Fibroblast of skin of left biceps (primary cell): ENCODE results near the gene IL18BP.

Experiments used
- DNase-seq, 2 experiments: peaks; one replicate each; pipeline ENCODE4 v3.0.0-alpha.2; 2013; ENCODE audit warnings: low read depth in 2 of 2

IL18BP gene

DNA sequence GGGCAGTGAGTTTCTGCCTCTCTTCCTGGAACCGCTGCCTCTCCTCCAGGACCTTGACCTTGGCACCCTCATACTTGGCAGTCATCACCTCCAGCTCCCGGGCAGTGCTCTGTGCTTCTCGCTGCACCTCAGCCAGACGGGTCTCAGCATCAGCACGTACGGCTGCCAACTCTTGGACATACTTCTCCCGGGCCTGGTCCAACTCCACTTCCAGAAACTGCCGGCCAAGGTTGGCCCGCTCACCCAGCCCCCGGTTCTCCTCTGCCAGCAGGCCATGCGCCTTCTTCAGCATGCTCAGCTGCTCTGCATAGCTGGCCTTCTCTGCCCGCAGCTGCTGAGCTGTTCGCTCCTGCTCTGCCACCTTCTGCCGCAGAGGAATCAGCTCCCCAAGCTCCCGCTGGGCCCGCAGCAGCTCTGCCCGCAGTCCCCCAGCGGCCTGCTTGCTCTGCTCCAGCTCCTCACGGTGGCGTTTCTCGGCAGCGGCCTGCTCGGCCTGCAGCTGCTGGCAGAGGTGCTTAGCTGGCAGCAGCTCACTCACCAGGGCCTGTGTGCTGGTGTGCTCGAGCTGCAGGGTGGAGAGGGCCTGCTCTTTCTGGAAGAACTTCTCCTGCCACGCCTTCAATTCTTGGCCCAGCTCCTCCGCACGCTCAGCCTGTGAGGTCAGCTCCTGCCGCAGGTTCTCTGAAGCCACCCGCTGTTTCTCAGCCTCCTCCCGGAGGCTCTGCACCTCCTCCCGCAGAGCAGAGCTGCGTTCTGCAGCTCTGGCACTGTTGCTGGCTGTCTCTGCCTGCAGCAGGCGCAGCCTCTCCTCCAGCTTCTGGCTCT, 14.4 kb downstream of the IL18BP start:
- no peak for DNase-seq

DNA sequence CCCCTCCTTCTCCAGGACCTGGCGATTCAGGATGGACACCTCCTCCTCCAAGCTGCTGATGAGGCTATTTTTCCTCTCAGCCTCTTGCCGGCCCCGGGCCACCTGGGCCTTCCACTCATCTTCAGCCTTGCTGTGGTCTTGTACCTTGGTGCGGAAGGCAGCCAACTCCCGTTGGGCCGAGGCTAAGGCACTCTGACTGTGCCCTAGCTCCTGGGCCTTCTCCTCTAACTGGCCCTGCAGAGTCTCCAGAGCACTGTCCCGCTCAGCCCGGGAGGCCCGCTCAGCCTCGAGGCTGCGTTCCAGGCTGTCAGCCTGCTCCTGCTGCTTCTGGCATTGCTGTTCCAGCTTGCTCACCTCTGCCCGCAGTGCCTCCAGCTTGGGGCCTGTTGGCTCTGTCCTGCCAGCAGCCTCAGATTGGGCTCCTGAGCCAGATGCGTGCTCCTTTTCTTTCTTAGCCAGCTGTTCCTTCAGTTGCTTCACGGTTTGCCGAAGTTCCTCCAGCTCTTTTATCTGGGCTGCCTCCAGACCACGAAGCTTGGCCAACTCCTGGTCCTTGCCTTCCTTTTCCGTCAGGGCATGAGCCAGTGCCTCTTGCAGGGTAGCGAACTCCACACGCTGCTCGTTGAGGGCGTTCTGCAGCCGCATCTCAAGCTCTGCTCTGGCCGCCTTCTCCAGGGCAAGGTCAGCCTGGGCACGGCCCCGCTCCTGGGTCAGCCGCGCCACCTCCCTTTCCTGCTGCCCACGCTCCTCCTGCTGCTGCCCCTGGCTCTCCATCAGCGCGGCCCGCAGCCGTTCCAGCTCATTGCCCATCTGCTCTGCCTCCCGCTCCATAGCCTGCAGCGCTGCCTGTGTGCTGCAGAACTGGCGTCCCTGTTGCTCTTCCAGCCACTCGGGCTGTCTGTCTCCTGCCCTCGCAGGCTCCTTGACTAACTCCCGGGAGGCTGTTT, 15.3 kb downstream of the IL18BP start:
- DNase-seq = no peak

- DNase-seq = no peak
These were observed 16.1 kb downstream of the IL18BP start for GRCh38 chr11:72014761-72015320.

- no peak for DNase-seq
These were observed 16.9 kb downstream of the IL18BP start for GRCh38 chr11:72015511-72016061.

DNA sequence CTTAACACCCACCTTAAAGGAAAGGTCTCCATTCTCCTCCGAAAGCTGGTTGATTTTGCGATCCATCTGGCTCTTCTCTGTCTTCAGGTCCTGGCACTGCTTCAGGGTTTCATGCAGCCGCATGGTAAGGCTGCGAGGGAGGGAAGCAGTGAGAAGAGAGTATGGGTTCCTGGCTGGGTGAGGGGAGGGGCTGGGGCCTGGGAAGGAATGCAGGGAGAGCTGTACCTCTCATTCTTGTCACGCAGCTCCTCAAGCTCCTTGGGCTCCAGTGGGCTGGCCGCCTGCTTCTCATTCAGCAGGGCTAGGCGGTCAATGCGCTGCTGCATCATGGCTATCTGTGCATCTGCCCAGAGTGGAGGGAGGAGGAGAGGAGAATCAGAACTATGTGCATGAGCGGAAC, 19.5 kb downstream of the IL18BP start:
- DNase-seq = no peak

DNA sequence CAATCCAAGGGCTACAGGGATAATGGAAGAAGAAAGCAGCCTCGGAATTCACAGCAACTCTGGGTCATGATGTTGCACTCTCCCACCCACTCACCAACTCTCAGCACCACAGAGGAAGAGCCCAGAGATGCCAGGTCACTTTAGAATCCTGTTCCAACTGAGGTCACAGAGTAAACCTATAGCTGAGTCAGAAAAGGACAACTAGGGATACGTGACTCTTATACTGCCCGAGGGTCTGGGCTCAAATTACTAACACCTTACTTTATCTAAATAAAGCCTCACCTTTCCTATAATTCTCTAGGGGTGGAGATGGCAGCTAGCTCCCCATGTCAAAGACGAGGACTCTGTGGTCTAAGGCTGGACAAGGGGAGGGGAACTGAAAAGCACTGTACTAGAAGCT, 24.6 kb downstream of the IL18BP start:
- DNase-seq = no peak

DNA sequence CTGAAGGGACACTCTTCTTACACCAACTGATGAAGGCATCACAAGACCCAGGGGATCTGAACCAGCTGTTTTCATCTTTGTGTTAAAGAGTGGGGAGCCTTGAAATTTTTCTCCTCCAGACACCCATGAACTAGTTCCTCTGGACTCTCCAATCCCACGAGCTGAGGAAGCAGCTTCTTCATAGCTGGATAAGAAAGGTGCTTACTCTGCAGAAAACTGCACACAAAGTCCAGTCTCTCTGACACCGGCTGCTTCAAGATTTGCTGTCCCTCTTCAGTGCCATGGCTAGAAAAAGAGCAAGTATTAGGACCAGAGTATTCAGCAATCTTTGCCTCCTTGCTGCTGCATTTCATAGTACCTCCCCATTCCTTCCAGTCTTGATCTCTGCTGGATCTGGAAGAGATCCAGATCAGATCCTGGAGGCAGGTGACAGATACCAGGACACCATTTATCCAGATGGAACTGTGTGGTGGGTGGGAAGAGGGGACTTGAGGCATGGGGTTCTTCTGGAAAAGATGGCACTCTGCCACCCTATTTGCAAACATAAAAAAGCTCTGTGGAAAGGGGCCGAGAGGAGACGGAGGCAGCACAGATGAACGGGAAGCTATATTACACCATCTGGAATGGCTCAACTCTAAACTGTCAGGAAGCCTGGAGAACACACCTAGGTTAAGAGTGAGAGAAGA, 25.5 kb downstream of the IL18BP start:
- DNase-seq = no peak

GRCh38 chr11:72026090-72026489, 27.4 kb downstream of the IL18BP start:
- no peak for DNase-seq

DNA sequence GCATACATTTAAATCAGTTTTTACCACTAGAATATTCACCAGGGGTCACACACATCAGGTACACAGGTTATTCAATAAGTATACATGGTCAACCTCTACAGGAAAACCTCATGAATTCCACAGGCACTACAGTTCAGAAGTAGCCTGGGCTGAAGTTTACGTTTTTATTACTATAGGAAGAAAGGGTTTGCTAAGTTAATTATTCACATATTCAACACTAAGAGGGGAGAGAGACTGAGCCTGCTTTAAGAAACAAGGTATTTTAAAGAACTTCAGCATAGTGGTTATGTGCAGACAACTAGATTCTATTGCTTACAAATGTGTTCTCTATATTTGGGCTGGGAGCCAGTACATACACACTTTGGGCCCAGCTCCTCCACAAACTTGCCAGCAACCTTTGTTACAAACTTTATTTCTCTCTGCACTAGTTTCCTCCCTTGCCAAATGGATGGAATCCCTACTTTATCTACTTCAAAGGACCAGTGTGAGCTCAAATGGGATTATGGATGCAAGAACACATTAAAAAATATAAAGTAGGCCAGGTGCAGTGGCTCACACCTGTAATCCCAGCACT, 31.9 kb downstream of the IL18BP start:
- DNase-seq = no peak

DNA sequence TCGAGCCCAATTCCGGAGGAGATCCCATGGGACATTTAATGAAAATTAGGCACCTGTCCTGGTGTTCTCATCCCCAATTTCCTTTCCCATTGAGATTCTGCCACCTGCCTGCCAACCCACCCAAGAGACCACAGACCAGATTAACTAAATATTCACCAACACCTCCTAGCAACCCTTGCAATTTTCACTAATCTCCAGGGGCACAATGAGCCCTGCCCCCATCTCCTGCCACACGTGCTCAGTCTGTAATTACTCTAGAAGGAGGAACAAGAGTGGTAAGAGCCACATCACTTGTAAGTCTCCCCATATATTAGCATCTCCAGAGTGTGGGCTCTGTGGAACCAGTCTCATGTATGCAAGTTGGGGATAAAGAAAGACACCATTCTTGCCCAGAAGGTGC, 38.0 kb downstream of the IL18BP start:
- DNase-seq = no peak

DNA sequence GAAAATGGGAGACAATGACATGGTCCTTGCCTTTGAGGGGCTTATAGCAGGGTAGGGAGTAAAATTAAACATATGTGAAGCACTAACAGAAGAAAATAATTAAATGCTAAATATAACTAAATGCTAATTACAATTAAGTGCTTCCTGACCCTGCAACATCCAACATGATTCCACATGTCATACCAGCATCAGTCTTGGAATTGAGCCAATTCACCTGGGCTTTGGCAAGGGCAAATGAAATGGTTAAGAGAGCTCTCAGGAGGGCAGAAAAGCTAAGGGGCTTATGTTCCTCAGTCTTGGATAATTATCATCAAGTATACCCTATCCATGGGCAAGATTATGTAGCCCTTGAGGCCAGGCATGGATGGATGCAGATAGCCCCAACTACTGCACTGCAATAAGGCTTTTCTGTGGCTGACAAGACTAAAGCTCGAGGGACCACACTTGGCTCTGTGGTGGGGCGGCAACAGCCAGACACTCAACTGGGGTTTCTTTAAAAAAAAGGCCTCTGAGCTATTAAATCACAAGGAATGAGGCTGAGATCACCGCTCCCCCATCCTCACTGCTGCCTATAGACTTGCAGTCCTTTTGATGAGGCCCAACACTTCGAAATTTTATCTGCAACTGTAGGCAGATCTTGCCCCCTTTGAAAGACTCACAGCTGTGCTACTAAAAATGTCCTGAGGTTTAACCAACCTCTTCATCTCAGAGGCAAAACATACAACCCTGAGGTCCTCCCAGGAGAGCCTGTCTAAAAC, 39.0 kb downstream of the IL18BP start:
- no peak for DNase-seq

DNA sequence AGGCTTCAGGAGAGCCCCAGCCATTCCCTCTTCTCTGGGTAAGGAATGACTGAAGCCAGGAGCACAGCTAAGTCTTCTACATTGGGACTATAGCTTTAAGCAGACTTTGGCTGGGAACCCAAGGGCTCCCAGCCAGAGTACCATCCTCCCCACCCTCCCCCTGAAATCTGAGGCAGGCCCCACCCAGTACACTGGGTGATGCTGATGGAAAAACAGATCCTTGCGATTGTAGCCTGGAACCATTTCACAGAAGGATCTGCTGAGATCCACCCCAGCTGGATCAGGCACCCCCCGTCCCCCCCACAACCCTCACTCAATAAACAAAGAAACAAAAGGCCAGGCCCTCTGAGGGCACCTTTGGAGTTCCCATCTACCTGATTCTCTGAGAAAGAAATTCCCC, 39.8 kb downstream of the IL18BP start:
- no peak for DNase-seq

- no peak for DNase-seq
These were observed 40.5 kb downstream of the IL18BP start for GRCh38 chr11:72039031-72039855.

DNA sequence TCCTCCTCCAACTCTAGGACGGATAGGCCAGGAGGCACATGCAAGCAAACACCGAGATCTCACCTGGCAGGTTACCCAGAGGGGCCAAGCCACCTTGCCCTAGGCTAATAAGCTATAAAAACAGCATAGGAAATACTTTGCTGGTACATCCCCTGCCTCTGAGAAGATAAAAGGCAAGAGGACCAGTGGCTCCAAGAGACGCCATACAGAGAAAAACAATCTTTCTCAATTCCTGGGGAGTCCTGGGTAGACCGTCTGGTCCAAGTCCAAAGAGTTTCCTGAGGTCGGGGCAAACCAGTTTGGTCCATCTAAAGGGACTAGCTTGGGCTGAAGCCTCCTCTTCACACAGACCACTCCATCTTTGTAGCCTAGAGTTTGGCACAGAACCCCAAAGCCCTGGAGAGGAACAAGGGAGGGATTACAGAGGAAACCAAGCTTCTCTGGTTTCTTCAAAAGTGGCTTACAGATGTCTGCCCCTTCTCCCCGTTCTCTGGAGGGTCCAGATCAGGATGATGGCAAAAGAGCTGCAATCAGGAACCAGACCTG, 41.2 kb downstream of the IL18BP start:
- DNase-seq = no peak

GRCh38 chr11:72040491-72041363, 42.0 kb downstream of the IL18BP start:
- peak; percentile 91 to 93 for DNase-seq

DNA sequence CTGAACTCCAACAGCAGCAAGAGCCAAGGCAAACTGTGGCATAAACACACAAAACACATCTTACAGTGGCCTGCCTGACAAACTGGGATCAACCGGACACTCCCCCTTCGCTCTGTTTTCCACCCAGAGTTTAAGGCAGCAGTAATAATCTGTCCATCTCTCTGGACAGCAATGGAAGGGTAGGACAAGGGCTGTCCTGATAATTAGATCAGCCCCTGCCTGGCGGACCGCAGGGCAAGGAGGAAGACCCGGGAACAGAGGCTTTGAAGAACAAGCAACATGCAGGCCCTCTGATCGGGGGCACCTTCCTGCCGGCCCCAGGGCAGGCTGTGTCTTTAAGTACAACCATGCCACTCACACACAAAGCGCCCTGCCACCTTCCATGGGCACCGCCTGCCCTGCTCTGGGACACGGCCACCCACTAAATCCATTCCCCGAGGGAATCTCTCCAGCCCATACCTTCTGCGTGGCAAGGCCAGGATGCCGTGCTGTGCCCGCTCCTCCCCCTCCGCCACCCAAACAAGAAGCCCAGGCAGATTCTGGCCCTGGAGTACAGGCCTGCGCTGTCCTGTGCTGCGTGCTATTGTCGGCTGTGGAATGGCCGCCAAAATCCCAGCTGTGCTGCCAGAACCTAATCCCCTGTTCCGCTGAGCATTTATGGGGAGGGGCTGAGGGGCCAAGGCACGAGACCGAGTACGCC, 42.8 kb downstream of the IL18BP start:
- peak in 1 of 2 experiments; percentile 29 for DNase-seq

DNA sequence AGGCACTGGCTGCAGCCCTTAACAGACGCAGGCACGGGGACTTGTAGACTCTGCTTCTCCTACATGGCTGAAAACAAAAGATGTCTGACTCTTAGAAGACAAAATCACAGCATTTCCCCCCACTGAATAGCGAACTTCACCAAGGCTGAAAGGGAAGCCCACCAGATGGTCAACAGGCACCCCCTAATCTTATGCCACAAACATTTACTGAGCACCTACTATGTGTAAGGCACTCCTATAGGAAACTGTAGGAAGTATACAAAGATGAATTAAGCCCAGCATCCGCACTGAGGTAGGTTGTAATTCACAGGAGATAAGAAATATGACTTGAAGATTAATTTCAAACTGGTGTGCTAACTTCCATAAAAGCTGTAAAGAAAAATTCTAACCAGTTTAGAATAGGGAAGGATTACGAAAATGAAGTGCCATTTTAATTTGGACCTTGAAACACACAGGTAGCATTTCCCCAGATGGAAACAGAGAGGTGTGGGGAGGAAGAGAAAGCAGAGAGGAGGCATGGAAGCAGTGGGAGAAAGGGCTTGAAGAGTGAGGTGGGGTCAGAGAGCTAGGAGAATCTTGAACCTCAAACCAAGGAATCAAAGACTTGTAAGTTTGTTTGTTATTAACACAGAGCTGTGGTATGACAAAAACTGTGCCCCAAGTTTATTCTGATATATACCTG, 43.5 kb downstream of the IL18BP start:
- DNase-seq = no peak
